ENCODE measurements around the gene APOBEC3B. TPM values are rescaled to one million over a fixed set of nuclear protein-coding genes. Genes with fewer than 3 reads are reported as not detected.

The APOBEC3B gene
- total and polyA plus RNA-seq, 2 of the 8 experiments (the other 6 are each of a cell fraction or from before 2014, with no cell fraction given), result 14.2 to 74.9 TPM

GRCh38 chr22:38947321-38948140 is 34.6 kb upstream of the APOBEC3B start:
- no peak overlapping the region for H3K27ac ChIP-seq (ENCODE audit: low read depth, low read length)
- H2AK5ac ChIP-seq (ENCODE audit: low read depth, low read length), result no peak overlapping the region
- no peaks in the 10 kb centered on the region for H3K79me2 ChIP-seq (ENCODE audit: control insufficient read depth in 1 of 2, insufficient read depth in 2 of 2, low read length in 2 of 2)
- no peaks in the 10 kb centered on the region for H3K9me3 ChIP-seq (ENCODE audit: insufficient read depth in 2 of 2, low read depth in 1 of 2, low read length in 1 of 2)
- no peak overlapping the region for H2BK20ac ChIP-seq (ENCODE audit: low read length)
- no peak overlapping the region for H3K23ac ChIP-seq (ENCODE audit: insufficient read length)
- DNase-seq (ENCODE audit: low read depth in 1 of 2, low spot score in 2 of 2) (no peak), FAIRE-seq (no peak)
- no peaks in the 10 kb centered on the region for H3K23me2 ChIP-seq (ENCODE audit: low read depth, low read length)
- H2BK5ac ChIP-seq (ENCODE audit: low read depth, low read length), result no peak overlapping the region
- CTCF ChIA-PET (ENCODE audit: partially characterized antibody), result interaction anchor here (0.8 to 2.0 kb wide), 4 partner anchors 20 to 43 kb away, joined by 3 to 9 read pairs (median 4); no protein-coding TSS in a partner anchor
- no peak overlapping the region for H3K14ac ChIP-seq (ENCODE audit: insufficient read length)
- H2AFZ ChIP-seq (ENCODE audit: low read length), result no peak overlapping the region
- H4K5ac ChIP-seq (ENCODE audit: insufficient read length, low read depth, low read length), result no peak overlapping the region
- no peak overlapping the region for H3K4me3 ChIP-seq (ENCODE audit: extremely low read depth in 1 of 4, insufficient read depth in 2 of 4, low read depth in 3 of 4, low read length in 4 of 4)
- no peaks in the 10 kb centered on the region for H3K79me1 ChIP-seq (ENCODE audit: low read depth, low read length)
- no peak overlapping the region for H3K4me2 ChIP-seq (ENCODE audit: insufficient read depth in 1 of 2, low read depth in 2 of 2, low read length in 2 of 2)
- WGBS, 2 experiments (ENCODE audit: extremely low coverage in 1 of 2, insufficient coverage in 1 of 2, insufficient read length in 1 of 2, insufficient replicate concordance in 2 of 2, low coverage in 1 of 2, low lambda C conversion rate in 2 of 2, missing lambda C conversion rate in 1 of 2), result 87% methylated on average over 14 of the region's 14 CpGs; no CpG with 5 or more reads in 1 of the 2 experiments
- no peak overlapping the region for H2BK15ac ChIP-seq (ENCODE audit: low read length)
- no peaks in the 10 kb centered on the region for H3K36me3 ChIP-seq (ENCODE audit: control insufficient read depth in 2 of 4, insufficient read depth in 4 of 4, low read length in 3 of 4)
- peaks cover 0 to 3% (median 0%) of the 10 kb centered on the region in 4 experiments; a peak in 4 of 7 replicates for H3K4me1 ChIP-seq (replicated peaks in 1 of 4; ENCODE audit: control insufficient read depth in 3 of 4, insufficient read depth in 4 of 4, low read length in 3 of 4)
- no peak overlapping the region for H2BK120ac ChIP-seq (replicated peaks; ENCODE audit: low read depth, low read length)
- H3K27me3 ChIP-seq (replicated peaks in 1 of 4; ENCODE audit: control insufficient read depth in 3 of 4, extremely low read depth in 1 of 4, insufficient read depth in 3 of 4, low read length in 3 of 4), result peaks cover 0 to 5% (median 0%) of the 10 kb centered on the region in 4 experiments; a peak in 2 of 7 replicates
- H3K56ac ChIP-seq (replicated peaks; ENCODE audit: insufficient read length, low read depth, low read length), result no peak overlapping the region
- H4K8ac ChIP-seq (ENCODE audit: extremely low read depth, insufficient read depth, low read length), result no peak overlapping the region; the same call in 1 of the 2 replicates
- peak overlapping the region; percentile 22 for H4K91ac ChIP-seq (replicated peaks; ENCODE audit: insufficient read length, low read length)
- POLR2A ChIA-PET (ENCODE audit: partially characterized antibody), result no interaction called here
- no peak overlapping the region for H2BK12ac ChIP-seq (ENCODE audit: low read depth, low read length)
- no peaks in the 10 kb centered on the region for H4K20me1 ChIP-seq (replicated peaks in 1 of 2; ENCODE audit: control insufficient read depth in 1 of 2, insufficient read depth in 2 of 2, low read length in 2 of 2)
- H3K4ac ChIP-seq (replicated peaks; ENCODE audit: insufficient read length, low read depth, low read length), result no peak overlapping the region
- no peak overlapping the region for H3K9ac ChIP-seq (replicated peaks in 1 of 4; ENCODE audit: extremely low read depth in 1 of 4, low read depth in 3 of 4, low read length in 3 of 4)
- no peak overlapping the region for H3K18ac ChIP-seq (ENCODE audit: extremely low read depth, low read length)
- no peak for TF ChIP-seq RBBP5 (IDR thresholded peaks at IDR 0.05; ENCODE audit: borderline replicate concordance, low read depth, low read length)
- TF ChIP-seq POLR2A (IDR thresholded peaks at IDR 0.05; ENCODE audit: control extremely low read depth in 1 of 2, low read depth in 2 of 2, low read length in 2 of 2), result no peak
- TF ChIP-seq TBP (IDR thresholded peaks at IDR 0.05; ENCODE audit: low read depth, low read length), result no peak
- no peak for TF ChIP-seq TEAD4 (IDR thresholded peaks at IDR 0.05; ENCODE audit: low read depth, low read length)
- TF ChIP-seq BRCA1 (IDR thresholded peaks at IDR 0.05; ENCODE audit: low read depth, low read length), result no peak
- no peak for TF ChIP-seq HDAC2 (IDR thresholded peaks at IDR 0.05; ENCODE audit: borderline replicate concordance in 1 of 2, low read depth in 2 of 2, low read length in 2 of 2)
- TF ChIP-seq RAD21 (IDR thresholded peaks at IDR 0.05 in 1 of 2, conservative IDR thresholded peaks at IDR 0.05 in 1 of 2; ENCODE audit: low read depth in 2 of 2, low read length in 2 of 2), result no peak
- TF ChIP-seq USF2 (IDR thresholded peaks at IDR 0.05; ENCODE audit: low read length), result no peak
- no peak for TF ChIP-seq CHD1 (IDR thresholded peaks at IDR 0.05; ENCODE audit: low read depth, low read length)
